Measurements from ENCODE around the gene ZNF487.

The ZNF487 gene

GRCh38 chr10:43407576-43408330, 29.2 kb upstream of the ZNF487 start:
- TF ChIP-seq, protein P1, sequence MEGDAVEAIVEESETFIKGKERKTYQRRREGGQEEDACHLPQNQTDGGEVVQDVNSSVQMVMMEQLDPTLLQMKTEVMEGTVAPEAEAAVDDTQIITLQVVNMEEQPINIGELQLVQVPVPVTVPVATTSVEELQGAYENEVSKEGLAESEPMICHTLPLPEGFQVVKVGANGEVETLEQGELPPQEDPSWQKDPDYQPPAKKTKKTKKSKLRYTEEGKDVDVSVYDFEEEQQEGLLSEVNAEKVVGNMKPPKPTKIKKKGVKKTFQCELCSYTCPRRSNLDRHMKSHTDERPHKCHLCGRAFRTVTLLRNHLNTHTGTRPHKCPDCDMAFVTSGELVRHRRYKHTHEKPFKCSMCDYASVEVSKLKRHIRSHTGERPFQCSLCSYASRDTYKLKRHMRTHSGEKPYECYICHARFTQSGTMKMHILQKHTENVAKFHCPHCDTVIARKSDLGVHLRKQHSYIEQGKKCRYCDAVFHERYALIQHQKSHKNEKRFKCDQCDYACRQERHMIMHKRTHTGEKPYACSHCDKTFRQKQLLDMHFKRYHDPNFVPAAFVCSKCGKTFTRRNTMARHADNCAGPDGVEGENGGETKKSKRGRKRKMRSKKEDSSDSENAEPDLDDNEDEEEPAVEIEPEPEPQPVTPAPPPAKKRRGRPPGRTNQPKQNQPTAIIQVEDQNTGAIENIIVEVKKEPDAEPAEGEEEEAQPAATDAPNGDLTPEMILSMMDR (conservative IDR thresholded peaks at IDR 0.05; ENCODE audit: low read depth, low read length): no peak
- Histone ChIP-seq H3K4me2 (peak overlapping the region; percentile 69), H4K20me1 (ENCODE audit: insufficient read depth) (peaks cover 22% of the 10 kb centered on the region), H3K4me1 (ENCODE audit: low read depth, poor library complexity, severe bottlenecking) (peaks cover 27% of the 10 kb centered on the region), H3K79me2 (ENCODE audit: insufficient read depth, low read depth) (peaks cover 58% of the 10 kb centered on the region), H3K36me3 (ENCODE audit: insufficient read depth) (no peaks in the 10 kb centered on the region), H3K27ac (peak overlapping the region; percentile 100), H2AFZ (ENCODE audit: low read depth) (peak overlapping the region; percentile 16), H3K27me3 (ENCODE audit: insufficient read depth, low read depth) (no peaks in the 10 kb centered on the region), H3K9ac (peak overlapping the region; percentile 99), H3K4me3 (IDR thresholded peaks at IDR 0.05; ENCODE audit: insufficient read depth, low read depth, low read length) (no peak overlapping the region)

DNA sequence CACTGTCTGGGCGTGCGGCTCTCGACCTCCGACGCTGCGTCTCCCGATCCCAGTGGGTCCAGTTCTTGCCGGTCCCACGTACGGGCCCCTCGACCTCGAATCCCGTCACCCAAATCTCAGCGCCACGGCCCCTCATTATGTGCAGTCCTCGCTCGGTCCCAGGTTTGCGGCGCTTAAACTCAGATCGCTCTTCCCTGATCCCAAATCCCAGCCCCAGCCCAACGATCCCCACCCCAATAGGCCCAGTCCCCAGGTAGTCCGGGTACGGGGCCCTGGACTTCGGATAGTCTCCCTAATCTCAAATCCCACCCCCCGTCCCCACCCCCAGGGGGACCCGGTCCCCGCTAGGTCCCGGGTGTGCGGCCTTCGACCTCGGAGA, 28.6 kb upstream of the ZNF487 start:
- H3K4me3 ChIP-seq (IDR thresholded peaks at IDR 0.05; ENCODE audit: insufficient read depth, low read depth, low read length): no peak overlapping the region
- H3K27me3 ChIP-seq (ENCODE audit: insufficient read depth, low read depth): no peaks in the 10 kb centered on the region
- H2AFZ ChIP-seq (ENCODE audit: low read depth): no peak overlapping the region
- peak overlapping the region; percentile 69 for H3K4me2 ChIP-seq
- peaks cover 17% of the 10 kb centered on the region; the same call in 1 of the 2 replicates for H4K20me1 ChIP-seq (ENCODE audit: insufficient read depth)
- H3K36me3 ChIP-seq (ENCODE audit: insufficient read depth): no peaks in the 10 kb centered on the region
- peak overlapping the region; percentile 100 for H3K27ac ChIP-seq
- peaks cover 22% of the 10 kb centered on the region for H3K4me1 ChIP-seq (ENCODE audit: low read depth, poor library complexity, severe bottlenecking)
- peak overlapping the region; percentile 99 for H3K9ac ChIP-seq
- peaks cover 52% of the 10 kb centered on the region for H3K79me2 ChIP-seq (ENCODE audit: insufficient read depth, low read depth)
- TF ChIP-seq, protein P1 (conservative IDR thresholded peaks at IDR 0.05; ENCODE audit: low read depth, low read length): peak; percentile 20

DNA sequence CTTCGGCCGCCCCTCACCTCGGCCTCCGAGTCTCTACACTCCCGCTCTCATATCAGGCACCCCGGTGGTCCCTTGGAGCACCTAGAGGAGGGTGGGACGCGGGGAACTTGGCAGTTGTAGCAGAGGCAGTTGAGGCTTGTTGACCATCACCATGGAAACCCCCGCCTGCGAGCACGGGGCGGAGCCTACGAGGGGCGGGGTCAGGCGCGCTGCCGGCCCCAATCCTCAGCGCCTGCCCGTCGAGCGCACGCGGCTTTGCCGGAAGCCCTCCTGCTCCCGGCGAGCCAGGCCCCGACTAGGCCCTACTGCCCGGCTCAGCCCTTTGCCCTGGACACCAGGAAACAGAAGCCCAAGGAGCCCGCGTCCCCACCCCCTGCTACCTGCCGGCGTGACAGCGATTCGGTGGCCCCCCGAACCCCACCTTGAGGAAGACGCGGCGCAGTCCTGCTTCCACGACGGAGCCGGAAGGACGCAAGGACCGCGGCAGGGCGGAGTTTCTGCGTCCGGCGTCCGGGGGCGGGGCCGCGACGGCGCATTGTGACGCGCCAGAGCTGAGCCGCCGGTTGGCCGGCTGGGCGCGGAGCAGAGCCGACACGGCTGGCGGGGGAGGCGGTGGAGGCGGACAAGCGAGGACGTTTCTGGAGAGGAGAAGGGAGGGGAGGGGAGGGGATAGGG, 28.1 kb upstream of the ZNF487 start, which contains the start of gene HNRNPF:
Gene HNRNPF (minus strand): TSS at position 477 of the 675 bp plus-strand sequence. CDS start 21,302 bp downstream, outside the sequence.
- peak within 1 kb of the TSS; percentile 71 for H2AFZ ChIP-seq (ENCODE audit: low read depth)
- peak within 1 kb of the TSS; percentile 99 for H3K9ac ChIP-seq
- H4K20me1 ChIP-seq (ENCODE audit: insufficient read depth): peaks cover 17% of the 10 kb centered on the region; the same call in 1 of the 2 replicates
- no peaks in the 10 kb centered on the region for H3K27me3 ChIP-seq (ENCODE audit: insufficient read depth, low read depth)
- H3K4me1 ChIP-seq (ENCODE audit: low read depth, poor library complexity, severe bottlenecking): peaks cover 20% of the 10 kb centered on the region
- TF ChIP-seq, protein P1 (conservative IDR thresholded peaks at IDR 0.05; ENCODE audit: low read depth, low read length): no peak
- H3K36me3 ChIP-seq (ENCODE audit: insufficient read depth): no peaks in the 10 kb centered on the region
- H3K79me2 ChIP-seq (ENCODE audit: insufficient read depth, low read depth): peaks cover 47% of the 10 kb centered on the region
- H3K4me3 ChIP-seq (IDR thresholded peaks at IDR 0.05; ENCODE audit: insufficient read depth, low read depth, low read length): no peak within 1 kb of the TSS
- H3K4me2 ChIP-seq: peak within 1 kb of the TSS; percentile 80
- H3K27ac ChIP-seq: peak within 1 kb of the TSS; percentile 100

- H3K27ac ChIP-seq: peak overlapping the region; percentile 100
- peaks cover 40% of the 10 kb centered on the region for H3K79me2 ChIP-seq (ENCODE audit: insufficient read depth, low read depth)
- H2AFZ ChIP-seq (ENCODE audit: low read depth): peak overlapping the region; percentile 71
- H3K4me2 ChIP-seq: peak overlapping the region; percentile 80
- H3K4me3 ChIP-seq (IDR thresholded peaks at IDR 0.05; ENCODE audit: insufficient read depth, low read depth, low read length): no peak overlapping the region
- peak overlapping the region; percentile 99; the same call in 1 of the 2 replicates for H3K9ac ChIP-seq
- H4K20me1 ChIP-seq (ENCODE audit: insufficient read depth): peaks cover 17% of the 10 kb centered on the region; the same call in 1 of the 2 replicates
- H3K4me1 ChIP-seq (ENCODE audit: low read depth, poor library complexity, severe bottlenecking): peaks cover 14% of the 10 kb centered on the region
- TF ChIP-seq, protein P1 (conservative IDR thresholded peaks at IDR 0.05; ENCODE audit: low read depth, low read length): no peak
- no peaks in the 10 kb centered on the region for H3K27me3 ChIP-seq (ENCODE audit: insufficient read depth, low read depth)
- no peaks in the 10 kb centered on the region for H3K36me3 ChIP-seq (ENCODE audit: insufficient read depth)
Observed at GRCh38 chr10:43409385-43410109, 27.4 kb upstream of the ZNF487 start.
